OCI-M2 (cell line): ENCODE data around the gene FAM83E.
"Not testable (repeated sequence)": the region's sequence is repeated elsewhere in the genome, so short reads cannot be mapped to it uniquely, and the experiment has no call there.

Experiments used
- DNase-seq: peaks from one replicate; lab custom pipeline; 2025; ENCODE audit not compliant: unreplicated experiment; lab: John Stamatoyannopoulos, UW

The FAM83E gene

DNA sequence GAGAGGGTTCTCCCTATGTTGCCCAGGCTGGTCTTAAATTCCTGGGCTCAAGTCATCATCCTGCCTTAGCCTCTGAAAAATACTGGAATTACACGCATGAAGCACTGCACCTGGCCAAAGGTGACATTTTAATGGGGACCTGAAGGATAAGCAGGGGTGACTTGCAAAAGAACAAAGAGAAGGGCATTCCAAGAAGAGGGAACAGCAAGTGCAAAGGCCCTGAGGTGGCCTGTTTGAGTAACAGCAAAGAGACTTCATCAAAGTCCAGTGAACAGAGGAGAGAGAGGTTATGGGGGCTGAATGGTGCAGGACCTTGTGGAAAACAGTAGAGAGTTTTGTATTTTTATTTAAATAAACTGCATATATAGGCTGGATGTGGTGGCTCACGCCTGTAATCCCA is 27.0 kb upstream of the FAM83E start:
- DNase-seq = no peak

DNA sequence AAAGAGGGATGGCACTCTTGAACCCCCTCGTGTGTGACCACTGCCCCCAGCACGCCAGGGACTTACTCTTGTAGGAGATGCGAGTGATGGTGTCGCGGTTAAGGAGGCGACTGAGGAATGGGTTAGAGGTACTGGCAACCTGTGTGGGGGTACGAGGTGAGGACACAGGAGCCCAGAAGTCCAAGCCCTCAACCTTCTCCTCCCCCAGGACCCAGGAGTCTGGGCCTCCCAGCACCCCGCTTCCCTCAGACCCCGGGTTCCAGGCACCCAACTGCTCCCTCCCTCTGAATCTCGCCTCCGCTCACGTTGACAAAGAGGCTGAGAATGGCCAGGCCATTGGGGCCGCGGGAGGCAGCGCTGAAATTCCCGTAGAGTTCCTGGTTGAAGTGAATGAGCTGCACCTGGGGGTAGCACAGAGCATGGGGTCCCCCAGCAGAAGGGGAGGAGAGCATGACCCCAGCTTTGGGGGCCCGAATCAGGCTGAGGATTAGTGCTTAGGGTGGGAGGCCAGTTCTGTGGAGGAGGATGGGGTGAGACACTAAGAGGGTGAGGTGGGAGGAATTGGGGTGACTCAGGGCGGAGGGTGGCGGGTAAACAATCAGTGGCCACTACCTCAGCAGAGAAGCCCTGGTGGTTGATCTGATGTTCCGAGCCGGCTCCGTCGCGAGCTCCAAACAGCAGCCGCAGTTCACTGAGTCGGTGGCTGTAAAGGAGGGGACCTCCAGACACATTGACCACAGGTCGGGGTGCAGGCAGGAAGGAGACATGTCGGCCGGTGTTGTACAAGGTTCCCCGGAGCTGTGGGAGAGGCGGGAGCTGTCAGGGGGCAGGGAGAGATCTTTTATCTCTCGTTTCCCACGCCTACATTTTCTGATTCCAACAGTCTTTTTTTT is 24.9 kb upstream of the FAM83E start:
- DNase-seq = no peak

DNA sequence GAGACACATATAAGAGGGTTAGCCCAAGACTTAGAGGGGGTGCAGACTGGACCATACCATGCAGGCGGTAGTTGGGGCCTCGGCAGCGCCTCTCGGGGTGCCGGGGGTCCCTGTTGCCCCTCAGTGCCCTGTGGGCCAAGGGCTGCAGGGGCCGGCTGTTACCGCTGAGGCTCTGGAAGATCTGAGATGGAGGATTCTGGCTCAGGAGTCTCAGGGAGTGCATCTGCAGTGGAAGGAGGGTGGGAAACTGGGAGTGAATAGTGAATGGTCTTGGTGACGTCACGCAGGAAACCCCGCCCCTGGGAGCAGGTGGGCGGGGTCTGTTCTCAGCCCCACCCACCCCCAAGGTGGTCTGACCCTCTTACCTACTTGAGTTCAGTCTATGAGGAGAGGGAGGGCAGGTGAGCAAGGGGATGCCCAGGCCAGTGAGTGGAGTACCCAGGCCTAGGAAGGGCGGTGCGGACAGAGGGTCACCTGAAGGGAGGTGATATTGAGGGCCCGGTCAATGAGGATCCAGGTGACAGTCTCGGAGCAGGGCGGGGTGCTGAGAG is 24.0 kb upstream of the FAM83E start:
- DNase-seq = no peak

DNA sequence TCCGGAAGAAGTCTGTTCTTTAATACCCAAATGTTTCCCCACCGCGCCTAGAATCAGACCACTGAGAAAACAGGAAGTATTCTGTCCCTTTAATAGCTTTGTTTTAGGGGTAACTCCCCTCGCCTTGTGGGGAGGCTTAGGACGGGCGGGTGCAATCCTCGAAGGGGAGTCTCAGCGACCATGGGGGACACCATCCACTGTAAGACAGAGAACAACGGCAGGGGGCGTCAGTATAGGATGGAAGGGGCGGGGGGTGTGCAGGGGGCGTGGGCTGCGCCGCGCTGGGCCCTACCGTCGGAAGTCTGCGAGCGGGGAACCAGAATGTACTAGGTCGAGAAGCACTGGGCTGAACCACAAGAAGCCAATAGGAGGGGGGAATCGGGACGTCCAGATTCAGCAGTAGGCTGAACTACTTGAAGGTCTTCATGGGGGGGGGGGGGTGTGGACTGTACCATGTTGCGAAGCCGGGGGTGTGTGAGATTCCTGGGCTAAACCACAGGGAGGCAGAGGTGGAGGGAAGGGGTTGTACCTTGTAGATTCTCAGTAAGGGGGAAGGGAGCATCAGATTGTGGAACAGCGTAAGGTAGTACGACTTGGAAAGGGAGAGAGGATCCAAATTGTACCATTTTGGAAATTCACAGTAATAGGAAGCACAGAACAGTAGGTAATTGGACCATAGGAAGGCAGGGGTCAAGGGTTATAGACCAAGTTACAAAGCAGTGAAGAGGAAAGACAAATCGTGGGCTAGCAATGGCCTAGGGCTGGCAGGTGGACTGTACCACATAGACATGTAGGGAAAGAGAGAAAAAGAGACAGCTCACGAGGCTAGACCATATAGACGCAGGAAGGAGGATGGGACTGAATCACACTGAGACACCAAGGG is 23.3 kb upstream of the FAM83E start:
- peak; percentile 68 for DNase-seq

DNA sequence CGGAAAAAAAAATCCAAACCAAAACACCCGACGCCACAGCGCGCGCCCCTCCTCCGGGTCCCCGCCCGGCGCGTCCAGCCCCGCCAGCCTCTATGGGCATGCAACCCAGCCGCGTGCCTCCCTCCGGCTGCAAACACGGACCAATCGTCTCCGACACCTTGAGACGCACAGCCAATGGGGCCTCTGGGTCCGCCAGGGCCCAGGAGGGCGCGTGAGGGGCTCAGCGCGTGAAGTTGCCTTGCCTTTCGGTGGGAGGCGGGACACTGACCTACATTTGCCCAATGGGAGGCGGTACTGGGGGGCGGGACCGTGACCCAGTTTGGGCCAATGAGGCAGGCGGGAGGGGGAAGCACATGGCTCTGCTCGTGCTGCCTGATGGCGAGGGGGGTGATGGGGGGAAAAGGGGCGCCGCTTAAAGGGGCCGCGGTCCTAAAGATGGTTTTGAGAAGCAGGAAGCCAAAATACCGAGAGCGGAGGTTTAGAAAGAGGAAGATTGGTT is 22.6 kb upstream of the FAM83E start:
- DNase-seq = peak; percentile 93

DNA sequence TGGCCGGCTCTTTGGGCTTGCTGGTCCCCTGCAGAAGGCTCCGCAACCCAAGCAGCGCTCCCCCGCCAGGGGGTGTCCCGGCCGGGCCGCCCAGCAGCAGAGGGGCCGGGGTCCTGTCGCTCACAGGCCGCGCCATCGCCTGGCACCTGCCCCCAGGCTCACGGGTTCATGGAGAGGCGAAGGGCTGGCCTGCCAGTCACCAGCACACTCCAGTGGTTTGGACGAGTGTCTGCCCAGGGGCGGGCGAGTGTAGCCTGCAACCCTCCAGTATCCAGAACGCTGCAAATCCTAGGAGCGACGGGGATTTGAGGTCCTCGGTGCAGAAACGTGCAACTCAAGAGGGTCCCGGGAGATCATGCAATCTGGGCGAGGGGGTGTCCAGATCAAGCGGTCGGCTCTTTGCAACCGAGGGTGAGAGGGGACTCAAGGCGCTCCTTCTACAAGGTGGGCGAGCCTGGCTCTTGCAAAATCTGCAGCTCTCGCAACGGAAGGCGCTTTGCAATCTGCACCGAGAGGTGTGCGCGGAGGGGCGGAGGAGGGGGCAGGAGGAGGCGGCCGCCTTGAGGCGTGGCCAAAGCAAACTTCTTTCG is 22.1 kb upstream of the FAM83E start, which contains the start of gene DBP:
DBP (minus strand) TSS at position 521 of the 590 bp plus-strand sequence; CDS start at position 136, 385 bp downstream.
- DNase-seq = no peak

DNA sequence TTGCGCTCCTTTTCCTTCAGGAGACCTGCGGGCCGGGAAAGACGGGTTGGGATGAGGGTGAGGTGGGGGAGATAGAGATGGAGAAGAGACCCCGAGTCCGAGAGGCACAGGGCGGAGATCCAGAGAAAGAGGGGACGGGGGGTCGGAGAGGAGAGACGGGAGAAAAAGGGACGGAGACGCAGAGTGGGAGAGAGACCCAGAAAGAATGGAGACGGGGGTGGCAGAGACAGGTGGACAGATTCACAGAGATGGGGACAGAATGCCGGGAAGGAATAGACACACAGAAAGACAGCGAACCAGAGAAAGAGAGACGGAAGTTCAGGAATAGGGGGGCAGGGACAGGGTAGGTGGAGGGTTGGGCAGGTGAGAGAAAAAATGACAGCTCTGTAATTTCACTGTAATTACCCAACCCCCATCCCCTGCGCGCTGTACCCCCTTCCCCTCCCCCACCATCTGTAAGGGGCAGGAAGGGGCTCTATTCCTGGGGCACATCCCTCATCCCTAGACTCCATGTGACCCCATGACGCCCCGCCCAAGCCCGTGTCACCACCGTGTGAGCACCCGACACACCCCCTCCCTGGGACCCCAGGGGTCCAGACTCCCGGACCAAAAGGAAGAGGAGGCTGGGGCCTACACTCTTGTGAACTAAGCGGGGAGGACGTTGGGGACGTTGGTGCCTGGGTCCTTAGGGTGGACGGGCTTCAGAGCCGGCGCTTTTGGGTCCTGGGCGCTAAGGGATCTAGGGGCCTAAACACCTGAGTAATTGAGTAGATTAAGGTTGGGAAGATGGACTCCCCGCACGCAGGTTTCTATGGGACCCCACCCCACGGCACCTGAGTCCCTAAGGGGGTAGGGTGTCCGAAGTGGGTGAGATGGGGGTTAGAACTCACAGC is 21.3 kb upstream of the FAM83E start:
- DNase-seq = no peak

DNA sequence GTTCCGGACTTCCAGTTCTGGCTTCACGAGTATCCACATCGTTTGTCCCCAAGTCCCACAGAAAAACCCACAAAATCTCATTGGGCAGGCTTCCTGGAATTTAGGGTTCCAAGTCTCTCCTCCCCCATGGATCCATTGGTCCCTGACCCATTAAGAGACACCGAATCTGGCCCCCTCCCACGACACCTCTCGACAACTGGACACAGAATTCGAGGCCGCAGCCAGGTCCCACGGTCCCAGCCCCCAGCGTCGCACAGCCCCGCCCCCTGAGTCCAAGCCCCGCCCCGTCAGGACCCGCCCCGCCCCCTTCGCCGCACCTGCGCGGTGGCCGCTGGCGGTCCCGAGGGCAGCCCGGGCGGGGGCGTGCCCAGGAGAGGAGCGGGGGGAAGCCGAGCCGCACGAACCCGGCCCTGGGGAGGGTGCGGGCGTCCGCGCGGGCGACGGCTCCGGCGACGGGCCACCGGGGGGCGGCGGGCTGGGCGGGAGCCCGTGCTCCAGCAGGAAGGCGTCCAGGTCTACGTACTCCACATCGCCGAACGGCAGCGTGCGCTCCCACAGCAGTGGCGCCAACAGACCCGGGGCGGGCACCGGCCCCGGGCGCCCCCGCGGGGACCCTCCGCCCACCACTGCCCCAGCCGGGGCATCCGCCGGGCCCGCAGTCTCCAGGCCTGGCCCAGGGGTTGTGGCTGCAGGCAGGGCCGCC is 20.5 kb upstream of the FAM83E start:
- DNase-seq = peak; percentile 59

DNA sequence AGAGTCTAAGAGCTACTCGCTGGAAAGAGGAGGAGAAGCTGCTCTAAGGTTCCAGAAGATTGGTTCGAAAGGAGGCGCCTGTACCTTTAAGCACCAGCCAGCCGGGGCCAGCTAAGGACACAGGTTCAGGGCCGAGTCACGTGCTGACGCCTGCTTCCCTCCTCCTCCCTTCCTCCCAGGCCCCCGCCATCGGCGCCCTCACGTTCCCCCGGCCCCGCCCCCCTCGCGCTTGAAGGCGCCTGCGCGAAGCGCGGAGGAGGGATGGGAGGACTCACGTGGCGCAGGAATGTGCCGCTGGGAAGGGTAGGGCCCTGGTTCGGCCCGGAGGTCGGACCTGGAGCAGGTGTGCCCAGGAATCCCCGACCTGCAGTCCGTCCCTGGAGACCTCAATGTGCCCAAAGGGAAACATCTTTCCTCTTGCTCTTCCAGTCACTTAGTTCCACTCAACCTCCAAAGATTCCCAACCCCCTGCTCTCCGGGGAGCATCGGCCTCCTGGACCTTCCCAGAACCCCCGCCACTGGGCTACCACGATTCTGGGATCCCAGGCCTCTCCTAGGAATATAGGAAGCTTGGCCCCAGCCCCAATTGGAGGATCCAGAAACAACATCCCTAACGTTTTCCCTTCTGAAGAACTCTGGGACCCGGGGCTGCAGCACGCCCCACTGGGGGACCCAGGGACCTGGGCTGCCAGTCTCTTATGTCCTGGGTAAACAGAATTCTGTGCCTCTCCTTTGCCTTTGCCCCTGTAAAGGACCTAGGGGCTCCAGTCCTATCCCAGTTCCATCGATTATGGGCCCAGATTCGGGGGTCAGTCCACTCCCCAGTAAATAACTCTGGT is 19.8 kb upstream of the FAM83E start:
- peak; percentile 86 for DNase-seq

DNA sequence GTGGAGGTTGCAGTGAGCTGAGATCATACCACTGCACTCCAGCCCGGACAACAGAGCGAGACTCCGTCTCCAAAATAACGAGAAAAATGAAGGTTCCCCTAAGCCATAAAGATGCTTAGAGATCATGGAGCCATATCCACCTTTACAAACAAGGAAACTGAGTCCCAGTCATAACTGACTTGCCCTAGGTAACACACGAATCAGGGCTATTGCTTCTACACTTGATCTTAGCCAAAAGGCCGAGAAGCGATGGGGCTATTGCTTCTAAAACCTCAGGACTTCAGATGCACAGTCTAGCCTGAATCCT is 19.1 kb upstream of the FAM83E start:
- DNase-seq = no peak

DNA sequence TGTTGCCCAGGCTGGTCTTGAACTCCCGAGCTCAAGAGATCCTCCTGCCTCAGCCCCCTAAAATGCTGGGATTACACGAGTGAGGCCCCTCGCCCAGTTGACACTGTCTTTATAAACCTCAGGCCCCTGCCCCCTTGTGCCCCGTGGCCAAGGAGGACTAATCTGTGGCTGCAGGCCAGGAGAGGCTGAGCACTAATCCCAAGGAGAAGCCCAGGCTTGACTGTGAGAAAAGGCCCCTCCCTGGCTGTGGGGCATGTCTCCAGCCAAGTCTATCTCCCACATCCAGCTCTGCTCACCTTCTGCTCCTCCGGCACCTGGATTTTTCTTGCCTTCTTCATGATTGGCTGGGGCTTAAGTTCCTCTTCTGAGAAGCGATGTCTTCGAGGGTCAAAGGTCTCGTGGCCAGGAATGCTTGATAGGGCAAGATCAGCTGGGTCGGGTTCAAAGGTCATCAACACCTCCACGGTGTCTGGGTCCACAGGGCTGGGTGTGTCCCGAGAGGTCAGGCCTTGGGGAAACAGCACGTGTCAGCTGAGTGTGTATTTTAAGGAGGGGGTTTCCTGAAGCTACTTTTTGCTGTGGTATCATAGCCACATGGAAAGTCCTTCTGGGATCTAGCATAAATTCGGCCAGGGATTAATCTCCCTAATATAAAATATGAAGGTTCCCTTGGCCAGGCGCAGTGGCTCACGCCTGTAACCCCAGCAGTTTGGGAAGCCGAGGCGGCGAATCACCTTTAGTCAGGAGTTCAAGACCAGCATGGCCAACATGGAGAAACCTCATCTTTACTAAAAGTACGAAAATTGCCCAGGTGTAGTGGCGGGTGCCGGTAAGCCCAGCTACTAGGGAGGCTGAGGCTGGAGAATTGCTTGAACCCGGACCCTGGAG is 18.5 kb upstream of the FAM83E start:
- DNase-seq = no peak

DNA sequence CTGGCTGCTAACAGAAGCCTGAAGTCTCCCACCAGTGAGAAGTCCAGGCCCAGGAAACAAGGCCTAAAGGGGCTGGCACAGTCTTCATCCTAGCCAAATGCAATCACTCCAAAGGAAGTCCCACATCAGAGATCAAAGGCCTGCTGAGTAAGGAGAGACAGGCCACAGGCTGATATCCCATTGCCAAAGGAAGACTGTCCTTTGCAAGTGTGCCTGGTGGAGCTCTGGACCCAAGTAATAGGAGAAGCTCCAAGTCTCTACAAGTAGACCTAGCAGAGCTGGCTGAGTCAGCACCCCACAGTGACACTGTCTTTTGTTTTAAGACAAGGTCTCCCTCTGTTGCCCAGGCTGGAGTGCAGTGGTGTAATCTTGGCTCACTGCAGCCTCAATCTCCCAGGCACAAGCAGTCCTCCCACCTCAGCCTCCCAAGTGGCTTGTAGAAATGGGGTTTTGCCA is 17.8 kb upstream of the FAM83E start:
- DNase-seq = no peak

DNA sequence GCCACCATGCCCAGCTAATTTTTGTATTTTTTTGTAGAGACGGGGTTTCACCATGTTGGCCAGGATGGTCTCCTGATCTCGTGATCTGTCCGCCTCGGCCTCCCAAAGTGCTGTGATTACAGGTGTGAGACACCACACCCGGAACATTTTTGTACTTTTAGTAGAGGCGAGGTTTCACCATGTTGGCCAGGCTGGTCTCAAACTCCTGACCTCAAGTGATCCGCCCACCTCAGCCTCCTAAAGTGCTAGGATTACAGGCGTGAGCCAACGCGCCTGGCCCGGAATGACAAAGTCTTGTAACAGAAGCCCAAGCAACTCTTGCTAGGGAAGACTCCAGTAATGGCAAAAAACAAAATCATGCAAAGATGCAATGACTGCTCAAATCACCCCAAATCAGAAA is 17.4 kb upstream of the FAM83E start:
- not testable (repeated sequence) for DNase-seq

DNA sequence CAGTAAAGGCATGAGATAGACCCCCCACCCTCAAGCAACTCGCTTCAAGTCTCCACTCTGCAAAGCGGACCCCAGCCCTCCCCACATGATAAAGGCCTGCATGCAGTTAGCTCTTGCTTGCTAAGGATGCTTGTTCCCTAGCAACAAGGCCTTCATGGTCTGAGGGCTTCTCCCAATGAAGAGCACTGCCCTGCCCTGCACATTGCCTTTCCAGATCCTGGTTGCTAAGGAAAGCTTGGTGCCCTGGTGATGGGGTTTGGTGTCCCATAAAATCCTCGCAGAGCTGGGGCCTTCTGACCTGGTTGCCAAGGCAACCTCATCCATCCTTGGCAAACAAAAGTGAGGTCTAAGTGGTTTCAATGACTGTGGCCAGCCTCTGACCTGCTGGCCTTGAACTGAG is 16.3 kb upstream of the FAM83E start:
- no peak for DNase-seq

DNA sequence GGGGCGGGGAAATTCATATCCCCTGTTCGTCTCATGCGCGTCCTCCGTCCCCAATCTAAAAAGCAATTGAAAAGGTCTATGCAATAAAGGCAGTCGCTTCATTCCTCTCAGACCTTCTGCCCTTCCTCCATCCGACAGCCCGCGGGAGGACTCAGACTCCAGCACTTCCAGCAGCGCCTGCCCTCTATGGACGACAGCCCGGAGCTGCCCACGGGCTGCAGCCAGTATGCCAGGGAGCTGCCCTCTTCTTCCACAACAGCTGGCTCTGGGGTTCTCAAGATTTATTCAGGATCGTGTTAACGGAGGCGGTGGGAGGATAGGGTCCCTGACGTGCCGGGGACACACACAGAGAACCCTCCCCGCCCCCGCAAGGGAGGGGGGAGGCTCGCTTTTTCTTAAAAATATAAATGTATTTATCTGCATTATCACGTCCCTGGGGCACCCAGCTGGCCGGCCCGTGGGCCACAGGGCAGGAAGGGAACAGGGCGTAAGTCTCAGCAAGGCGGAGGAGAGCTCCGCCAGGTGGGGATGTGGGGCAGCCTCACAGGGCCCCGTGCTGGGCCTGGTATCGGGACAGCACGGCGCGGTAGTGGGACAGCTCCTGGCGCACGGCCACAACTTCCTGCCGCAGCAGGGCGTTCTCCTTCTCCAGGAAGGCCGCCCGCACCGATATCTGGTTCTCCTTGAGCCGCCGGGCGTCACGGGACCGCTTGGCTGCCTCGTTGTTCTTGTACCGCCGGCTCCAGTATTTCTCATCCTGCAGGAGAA is 15.6 kb upstream of the FAM83E start:
- no peak for DNase-seq

DNA sequence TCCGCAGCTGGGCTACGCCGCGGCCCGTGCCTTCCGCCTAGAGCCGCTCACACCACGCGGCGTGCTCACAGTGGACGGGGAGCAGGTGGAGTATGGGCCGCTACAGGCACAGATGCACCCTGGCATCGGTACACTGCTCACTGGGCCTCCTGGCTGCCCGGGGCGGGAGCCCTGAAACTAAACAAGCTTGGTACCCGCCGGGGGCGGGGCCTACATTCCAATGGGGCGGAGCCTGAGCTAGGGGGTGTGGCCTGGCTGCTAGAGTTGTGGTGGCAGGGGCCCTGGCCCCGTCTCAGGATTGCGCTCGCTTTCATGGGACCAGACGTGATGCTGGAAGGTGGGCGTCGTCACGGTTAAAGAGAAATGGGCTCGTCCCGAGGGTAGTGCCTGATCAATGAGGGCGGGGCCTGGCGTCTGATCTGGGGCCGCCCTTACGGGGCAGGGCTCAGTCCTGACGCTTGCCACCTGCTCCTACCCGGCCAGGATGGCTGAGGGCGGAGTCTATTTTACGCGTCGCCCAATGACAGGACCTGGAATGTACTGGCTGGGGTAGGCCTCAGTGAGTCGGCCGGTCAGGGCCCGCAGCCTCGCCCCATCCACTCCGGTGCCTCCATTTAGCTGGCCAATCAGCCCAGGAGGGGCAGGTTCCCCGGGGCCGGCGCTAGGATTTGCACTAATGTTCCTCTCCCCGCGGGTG is 14.9 kb upstream of the FAM83E start:
- no peak for DNase-seq
